ENCODE measurements around the gene RCVRN. TPM values are rescaled to one million over a fixed set of nuclear protein-coding genes. Genes with fewer than 3 reads are reported as not detected.

RCVRN gene
- total RNA-seq, 4 donors from 2014 or later = 0.42 to 1.9 (median 0.69) TPM

GRCh38 chr17:9931144-9931741, 26.2 kb upstream of the RCVRN start:
- Histone ChIP-seq H3K27ac (no peak overlapping the region), H3K4me1 (peaks cover 13% of the 10 kb centered on the region), H3K27me3 (no peaks in the 10 kb centered on the region), H3K4me3 (no peak overlapping the region), H3K36me3 (peaks cover 16% of the 10 kb centered on the region), H3K9me3 (no peaks in the 10 kb centered on the region)
- WGBS = 77% methylated on average over 11 of the region's 12 CpGs
- no peak for DNase-seq (ENCODE audit: low spot score in 2 of 2)
- TF ChIP-seq POLR2AphosphoS5 (IDR thresholded peaks at IDR 0.05) (no peak), EP300 (IDR thresholded peaks at IDR 0.05) (no peak), POLR2A (IDR thresholded peaks at IDR 0.05) (no peak), CTCF (IDR thresholded peaks at IDR 0.05) (no peak)

- TF ChIP-seq CTCF (IDR thresholded peaks at IDR 0.05) (no peak), POLR2A (IDR thresholded peaks at IDR 0.05) (no peak), POLR2AphosphoS5 (IDR thresholded peaks at IDR 0.05) (no peak)
- DNase-seq (ENCODE audit: low spot score in 2 of 2) = no peak
- Histone ChIP-seq H3K27ac (no peak overlapping the region), H3K4me1 (peaks cover 3% of the 10 kb centered on the region), H3K4me3 (no peak overlapping the region), H3K27me3 (no peaks in the 10 kb centered on the region), H3K36me3 (peaks cover 16% of the 10 kb centered on the region), H3K9me3 (no peaks in the 10 kb centered on the region)
- 73% methylated on average over 8 of the region's 8 CpGs for WGBS
Observed at GRCh38 chr17:9929871-9930270, 24.8 kb upstream of the RCVRN start.

- Histone ChIP-seq H3K4me3 (no peak overlapping the region), H3K27me3 (no peaks in the 10 kb centered on the region), H3K36me3 (peaks cover 16% of the 10 kb centered on the region), H3K9me3 (no peaks in the 10 kb centered on the region), H3K27ac (no peak overlapping the region), H3K4me1 (no peaks in the 10 kb centered on the region)
- no peak for DNase-seq (ENCODE audit: low spot score in 2 of 2)
- no peak for TF ChIP-seq POLR2AphosphoS5 (IDR thresholded peaks at IDR 0.05)
- TF ChIP-seq CTCF (IDR thresholded peaks at IDR 0.05) = no peak
- no peak for TF ChIP-seq EP300 (IDR thresholded peaks at IDR 0.05)
- TF ChIP-seq POLR2A (IDR thresholded peaks at IDR 0.05) = no peak
- WGBS = 56% methylated on average over 11 of the region's 13 CpGs
Observed at GRCh38 chr17:9928601-9929333, 23.7 kb upstream of the RCVRN start.

DNA sequence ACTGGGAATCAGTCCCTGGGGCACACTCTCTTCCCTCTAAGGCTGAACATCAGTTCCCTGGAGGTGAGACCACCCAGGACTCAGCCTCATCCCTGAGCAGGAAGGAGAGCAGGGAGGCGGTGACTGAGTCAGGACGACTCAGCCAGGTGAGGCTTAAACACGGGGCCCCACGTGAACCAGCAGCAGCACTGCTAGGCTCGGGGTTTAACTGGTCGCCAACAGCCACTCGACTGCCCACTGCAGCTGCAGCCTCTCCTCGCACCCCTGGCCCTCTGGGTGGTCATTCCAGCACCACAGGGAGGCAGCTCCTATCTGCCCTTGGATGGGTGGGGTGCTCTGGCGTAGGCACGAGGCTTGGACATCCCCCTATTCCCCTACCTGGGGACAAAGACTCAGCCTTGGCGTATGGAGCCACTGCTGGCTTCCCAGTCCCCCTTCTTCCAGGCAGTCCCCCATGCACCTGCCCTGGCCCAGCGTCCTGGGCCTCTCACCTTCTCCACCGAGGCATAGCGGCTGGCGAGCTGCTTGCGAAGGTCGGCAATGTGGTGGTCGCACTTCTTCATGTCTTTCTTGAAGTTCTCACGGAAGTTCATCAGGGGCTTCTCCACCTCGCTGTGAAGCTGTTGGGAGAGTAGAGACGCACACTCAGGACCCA, 21.2 kb upstream of the RCVRN start:
- H3K27me3 ChIP-seq = no peaks in the 10 kb centered on the region
- WGBS = 79% methylated on average over 10 of the region's 21 CpGs
- no peaks in the 10 kb centered on the region for H3K4me1 ChIP-seq
- peaks cover 10% of the 10 kb centered on the region for H3K36me3 ChIP-seq
- H3K9me3 ChIP-seq = no peaks in the 10 kb centered on the region
- no peak for DNase-seq (ENCODE audit: low spot score in 2 of 2)
- no peak overlapping the region for H3K4me3 ChIP-seq
- H3K27ac ChIP-seq = no peak overlapping the region
- no peak for TF ChIP-seq POLR2AphosphoS5 (IDR thresholded peaks at IDR 0.05)
- TF ChIP-seq EP300 (IDR thresholded peaks at IDR 0.05) = no peak
- no peak for TF ChIP-seq POLR2A (IDR thresholded peaks at IDR 0.05)
- no peak for TF ChIP-seq CTCF (IDR thresholded peaks at IDR 0.05)

- DNase-seq (ENCODE audit: low spot score in 2 of 2) = no peak
- 94% methylated on average over 11 of the region's 11 CpGs for WGBS
- no peak for TF ChIP-seq POLR2AphosphoS5 (IDR thresholded peaks at IDR 0.05)
- TF ChIP-seq CTCF (IDR thresholded peaks at IDR 0.05) = no peak
- no peak for TF ChIP-seq POLR2A (IDR thresholded peaks at IDR 0.05)
- no peak for TF ChIP-seq EP300 (IDR thresholded peaks at IDR 0.05)
- Histone ChIP-seq H3K27me3 (no peaks in the 10 kb centered on the region), H3K36me3 (peaks cover 11% of the 10 kb centered on the region), H3K4me3 (no peak overlapping the region), H3K4me1 (no peaks in the 10 kb centered on the region), H3K27ac (no peak overlapping the region), H3K9me3 (no peaks in the 10 kb centered on the region)
Observed at GRCh38 chr17:9925457-9925856, 20.4 kb upstream of the RCVRN start.
